ENCODE measurements around the gene MB21D2.

Gene MB21D2, protein sequence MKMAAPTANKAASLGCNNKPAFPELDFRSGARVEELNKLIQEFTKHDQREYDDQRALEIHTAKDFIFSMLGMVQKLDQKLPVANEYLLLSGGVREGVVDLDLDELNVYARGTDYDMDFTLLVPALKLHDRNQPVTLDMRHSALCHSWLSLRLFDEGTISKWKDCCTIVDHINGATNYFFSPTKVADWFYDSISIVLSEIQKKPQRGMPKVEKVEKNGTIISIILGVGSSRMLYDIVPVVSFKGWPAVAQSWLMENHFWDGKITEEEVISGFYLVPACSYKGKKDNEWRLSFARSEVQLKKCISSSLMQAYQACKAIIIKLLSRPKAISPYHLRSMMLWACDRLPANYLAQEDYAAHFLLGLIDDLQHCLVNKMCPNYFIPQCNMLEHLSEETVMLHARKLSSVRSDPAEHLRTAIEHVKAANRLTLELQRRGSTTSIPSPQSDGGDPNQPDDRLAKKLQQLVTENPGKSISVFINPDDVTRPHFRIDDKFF

GRCh38 chr3:192917404-192918274 lies at the start of gene MB21D2:
MB21D2 (minus strand) TSS chr3:192917856; CDS start chr3:192917840, 16 bp downstream.
- TF ChIP-seq GATA2 (IDR thresholded peaks at IDR 0.05; ENCODE audit: low read depth, low read length) (no peak), GATA3 (IDR thresholded peaks at IDR 0.05; ENCODE audit: low read depth, low read length) (no peak)

DNA sequence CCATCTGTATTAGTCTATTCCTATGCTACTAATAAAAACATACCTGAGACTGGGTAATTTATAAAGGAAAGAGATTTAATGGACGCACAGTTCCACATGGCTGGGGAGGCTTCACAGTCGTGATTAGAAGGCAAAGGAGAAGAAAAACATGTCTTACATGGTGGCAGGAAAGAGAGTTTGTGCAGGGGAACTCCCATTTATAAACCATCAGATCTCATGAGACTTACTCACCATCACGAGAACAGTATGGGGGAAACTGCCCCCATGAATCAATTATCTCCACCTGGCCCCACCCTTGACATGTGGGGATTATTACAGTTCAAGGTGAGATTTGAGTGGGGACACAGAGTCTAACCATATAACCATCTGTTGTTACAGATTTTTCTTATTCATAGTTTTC lies 42.1 kb upstream of the MB21D2 start:
- TF ChIP-seq GATA2 (IDR thresholded peaks at IDR 0.05; ENCODE audit: low read depth, low read length): no peak
- TF ChIP-seq GATA3 (IDR thresholded peaks at IDR 0.05; ENCODE audit: low read depth, low read length): no peak

- TF ChIP-seq GATA2 (IDR thresholded peaks at IDR 0.05; ENCODE audit: low read depth, low read length): no peak
- no peak for TF ChIP-seq GATA3 (IDR thresholded peaks at IDR 0.05; ENCODE audit: low read depth, low read length)
These were observed 40.7 kb upstream of the MB21D2 start for GRCh38 chr3:192958219-192958872.

GRCh38 chr3:192957441-192958021 lies 39.9 kb upstream of the MB21D2 start:
- TF ChIP-seq GATA3 (IDR thresholded peaks at IDR 0.05; ENCODE audit: low read depth, low read length) (no peak), GATA2 (IDR thresholded peaks at IDR 0.05; ENCODE audit: low read depth, low read length) (no peak)

- TF ChIP-seq GATA3 (IDR thresholded peaks at IDR 0.05; ENCODE audit: low read depth, low read length) (no peak), GATA2 (IDR thresholded peaks at IDR 0.05; ENCODE audit: low read depth, low read length) (no peak)
These were observed 36.3 kb upstream of the MB21D2 start for GRCh38 chr3:192953926-192954325.

DNA sequence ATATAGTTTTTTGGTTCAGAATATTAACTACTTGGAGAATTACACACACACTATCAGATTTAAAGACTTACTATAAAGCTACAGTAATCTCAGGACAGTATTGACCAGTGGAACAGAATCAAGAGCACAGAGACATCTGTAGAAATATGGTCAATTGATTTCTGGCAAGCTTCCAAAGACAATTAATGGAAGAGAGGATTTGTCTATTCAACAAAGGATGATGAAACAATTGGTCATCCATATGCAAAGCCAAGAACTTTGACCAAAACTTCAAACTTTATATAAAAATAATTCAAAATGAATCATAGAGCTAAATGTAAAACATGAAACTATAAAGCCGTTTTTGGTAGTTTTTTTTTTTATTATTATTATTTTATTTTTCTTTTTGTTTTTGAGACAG lies 29.8 kb upstream of the MB21D2 start:
- TF ChIP-seq GATA2 (IDR thresholded peaks at IDR 0.05; ENCODE audit: low read depth, low read length): no peak
- TF ChIP-seq GATA3 (IDR thresholded peaks at IDR 0.05; ENCODE audit: low read depth, low read length): no peak

- TF ChIP-seq GATA2 (IDR thresholded peaks at IDR 0.05; ENCODE audit: low read depth, low read length) (no peak), GATA3 (IDR thresholded peaks at IDR 0.05; ENCODE audit: low read depth, low read length) (no peak)
These were observed 25.7 kb upstream of the MB21D2 start for GRCh38 chr3:192943393-192943792.

DNA sequence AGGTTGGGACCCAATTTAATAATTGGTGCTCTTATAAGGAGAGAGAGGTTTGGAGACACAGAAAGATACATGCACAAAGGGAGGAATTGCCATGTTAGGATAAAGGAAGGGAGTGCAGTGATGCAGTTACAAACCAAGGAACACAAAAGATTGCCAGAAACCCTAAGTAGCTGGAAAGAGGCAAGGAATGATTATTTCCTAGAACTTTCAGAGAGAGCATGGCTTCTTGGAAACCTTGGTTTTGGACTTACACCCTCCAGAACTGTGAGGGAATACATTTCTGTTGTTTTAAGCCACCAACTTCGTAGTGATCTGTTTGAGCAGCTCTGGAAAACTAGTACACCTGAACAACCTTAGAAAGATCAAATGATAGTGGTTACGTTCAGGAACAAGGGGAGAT lies 25.0 kb upstream of the MB21D2 start:
- TF ChIP-seq GATA3 (IDR thresholded peaks at IDR 0.05; ENCODE audit: low read depth, low read length) (no peak), GATA2 (IDR thresholded peaks at IDR 0.05; ENCODE audit: low read depth, low read length) (no peak)

DNA sequence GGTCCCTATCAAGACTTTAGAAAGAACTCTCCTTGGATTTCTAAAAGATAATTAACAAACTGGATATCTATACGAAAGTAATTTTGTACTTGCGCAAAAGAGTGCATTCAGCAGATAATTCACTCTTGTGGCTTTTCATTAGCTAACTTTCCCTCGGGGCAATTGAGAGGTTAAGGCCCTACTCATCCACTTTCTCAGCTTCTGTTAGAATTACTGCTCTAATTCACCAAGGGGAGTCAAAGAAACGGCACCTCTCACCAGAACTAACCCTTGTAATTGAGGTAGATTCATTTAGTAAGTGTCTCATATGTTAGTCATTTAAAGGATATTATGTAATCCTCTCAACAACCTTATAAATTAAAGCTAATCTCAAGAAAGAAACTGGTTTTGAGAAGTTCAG lies 22.5 kb upstream of the MB21D2 start:
- TF ChIP-seq GATA2 (IDR thresholded peaks at IDR 0.05; ENCODE audit: low read depth, low read length) (no peak), GATA3 (IDR thresholded peaks at IDR 0.05; ENCODE audit: low read depth, low read length) (no peak)

GRCh38 chr3:192935441-192935840 lies 17.8 kb upstream of the MB21D2 start:
- TF ChIP-seq GATA3 (IDR thresholded peaks at IDR 0.05; ENCODE audit: low read depth, low read length) (no peak), GATA2 (IDR thresholded peaks at IDR 0.05; ENCODE audit: low read depth, low read length) (no peak)

- TF ChIP-seq GATA2 (IDR thresholded peaks at IDR 0.05; ENCODE audit: low read depth, low read length) (no peak), GATA3 (IDR thresholded peaks at IDR 0.05; ENCODE audit: low read depth, low read length) (no peak)
These were observed 16.3 kb upstream of the MB21D2 start for GRCh38 chr3:192933779-192934460.

GRCh38 chr3:192933259-192933658 lies 15.6 kb upstream of the MB21D2 start:
- no peak for TF ChIP-seq GATA3 (IDR thresholded peaks at IDR 0.05; ENCODE audit: low read depth, low read length)
- TF ChIP-seq GATA2 (IDR thresholded peaks at IDR 0.05; ENCODE audit: low read depth, low read length): no peak

DNA sequence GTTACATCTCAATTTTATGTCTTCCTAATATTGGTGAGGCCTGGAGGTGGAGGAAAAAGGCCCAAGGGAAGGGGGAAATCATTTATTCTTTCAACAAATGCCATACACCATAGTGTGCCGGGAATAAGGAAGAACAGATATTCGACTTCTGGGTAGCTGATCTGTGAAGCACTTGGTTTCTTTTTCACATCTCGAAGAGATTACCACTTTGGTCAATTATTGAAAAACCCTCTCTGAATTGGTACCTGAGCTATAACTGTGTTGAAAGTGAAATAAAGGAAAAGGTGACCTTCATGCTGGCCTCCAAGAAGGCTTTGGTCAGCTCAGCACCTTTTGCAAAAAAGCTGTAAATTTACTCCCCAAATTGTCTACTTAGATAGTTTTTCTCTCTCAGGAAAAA lies 14.2 kb upstream of the MB21D2 start:
- TF ChIP-seq GATA2 (IDR thresholded peaks at IDR 0.05; ENCODE audit: low read depth, low read length) (no peak), GATA3 (IDR thresholded peaks at IDR 0.05; ENCODE audit: low read depth, low read length) (no peak)

All from SH-SY5Y (cell line).